ENCODE data around the gene POLR2I.
"Not testable (repeated sequence)": the region's sequence is repeated elsewhere in the genome, so short reads cannot be mapped to it uniquely, and the experiment has no call there.

POLR2I gene

GRCh38 chr19:36099166-36099785 lies 15.4 kb downstream of the POLR2I start:
- DNase-seq: no peak

GRCh38 chr19:36097036-36097435 lies 17.6 kb downstream of the POLR2I start:
- DNase-seq: no peak

- DNase-seq: no peak
Measured at GRCh38 chr19:36093687-36094086, 21.0 kb downstream of the POLR2I start.

- DNase-seq: no peak
Measured at GRCh38 chr19:36093146-36093662, 21.5 kb downstream of the POLR2I start.

- no peak for DNase-seq
Measured at GRCh38 chr19:36092566-36092965, 22.1 kb downstream of the POLR2I start.

GRCh38 chr19:36090910-36091695 lies 23.6 kb downstream of the POLR2I start:
- no peak for DNase-seq

- DNase-seq: no peak
Measured at GRCh38 chr19:36089847-36090246, 24.8 kb downstream of the POLR2I start.

GRCh38 chr19:36086326-36086725 lies 28.3 kb downstream of the POLR2I start:
- DNase-seq: no peak

- DNase-seq: no peak
Measured at GRCh38 chr19:36084231-36085009, 30.3 kb downstream of the POLR2I start.

GRCh38 chr19:36082916-36083315 lies 31.8 kb downstream of the POLR2I start:
- no peak for DNase-seq

- no peak for DNase-seq
Measured at GRCh38 chr19:36081894-36082293, 32.8 kb downstream of the POLR2I start.

GRCh38 chr19:36081385-36081784 lies 33.3 kb downstream of the POLR2I start:
- no peak for DNase-seq

- no peak for DNase-seq
Measured at GRCh38 chr19:36079389-36079945, 35.2 kb downstream of the POLR2I start.

- no peak for DNase-seq
Measured at GRCh38 chr19:36073121-36073876, 41.4 kb downstream of the POLR2I start.

GRCh38 chr19:36072081-36072480 lies 42.6 kb downstream of the POLR2I start:
- DNase-seq: no peak

GRCh38 chr19:36068810-36069499 lies 45.7 kb downstream of the POLR2I start:
- not testable (repeated sequence) for DNase-seq

GRCh38 chr19:36067681-36068080 lies 47.0 kb downstream of the POLR2I start:
- no peak for DNase-seq

GRCh38 chr19:36064826-36065225 lies 49.8 kb downstream of the POLR2I start:
- DNase-seq: no peak
